GM20431 (cell line): ENCODE measurements around the gene LPCAT1.
"Not testable (repeated sequence)": the region's sequence is repeated elsewhere in the genome, so short reads cannot be mapped to it uniquely, and the experiment has no call there.

ENCODE experiments used
- in situ Hi-C: fragments of 300-500 bp; cut with MseI, MboI; formaldehyde crosslinking; loops from one replicate; pipeline ENCODE4 v1.15.0; 2020; ENCODE audit warnings: low sequenced_read_pairs; ENCODE audit not compliant: unreplicated experiment

LPCAT1 gene

DNA sequence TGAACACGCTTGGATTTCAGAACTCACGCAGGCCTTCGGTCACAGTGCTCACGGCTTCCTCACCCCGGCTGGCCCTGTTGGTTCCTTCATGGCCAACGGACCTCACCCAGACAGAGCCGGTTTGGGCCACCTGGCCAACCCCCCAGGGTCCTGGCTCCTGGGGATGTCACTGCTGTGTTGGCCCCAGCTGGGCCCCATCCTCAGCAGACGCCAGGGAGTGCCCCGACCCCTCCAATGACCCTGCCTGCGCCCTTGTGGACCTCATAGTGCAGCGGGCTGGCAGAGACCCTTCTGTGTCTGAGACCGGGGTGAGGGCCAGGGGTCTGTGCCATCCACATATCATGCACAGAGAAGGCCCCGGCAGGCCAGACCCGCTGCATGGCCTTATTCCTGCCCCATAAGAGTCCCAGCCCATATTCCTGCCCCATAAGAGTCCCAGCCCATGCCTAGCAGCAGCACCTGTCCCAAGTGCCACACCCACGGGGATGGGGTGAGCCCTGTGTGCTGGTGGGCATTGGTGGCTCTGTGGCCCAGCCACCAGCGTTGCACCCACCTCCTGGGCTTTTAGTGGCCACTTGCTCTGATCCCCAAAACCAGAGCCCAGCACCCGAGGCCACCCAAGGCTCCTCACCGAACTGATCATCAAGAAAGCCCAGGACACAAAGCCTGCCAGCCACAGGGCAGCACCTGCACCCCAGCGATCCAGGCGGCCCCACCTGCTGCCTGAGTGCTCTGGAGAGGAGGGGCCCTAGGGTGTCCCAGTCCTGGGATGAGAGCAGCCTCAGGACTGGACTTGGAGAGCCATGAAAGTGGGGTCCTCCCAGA, 1.3 kb upstream of the LPCAT1 start:
- in situ Hi-C loops, result no loop called here

- in situ Hi-C loops, result no loop called here
These were observed 680 bp upstream of the LPCAT1 start for GRCh38 chr5:1524481-1524798.

- in situ Hi-C loops, result no loop called here
These were observed 324 bp downstream of the LPCAT1 start for GRCh38 chr5:1523480-1523792.

DNA sequence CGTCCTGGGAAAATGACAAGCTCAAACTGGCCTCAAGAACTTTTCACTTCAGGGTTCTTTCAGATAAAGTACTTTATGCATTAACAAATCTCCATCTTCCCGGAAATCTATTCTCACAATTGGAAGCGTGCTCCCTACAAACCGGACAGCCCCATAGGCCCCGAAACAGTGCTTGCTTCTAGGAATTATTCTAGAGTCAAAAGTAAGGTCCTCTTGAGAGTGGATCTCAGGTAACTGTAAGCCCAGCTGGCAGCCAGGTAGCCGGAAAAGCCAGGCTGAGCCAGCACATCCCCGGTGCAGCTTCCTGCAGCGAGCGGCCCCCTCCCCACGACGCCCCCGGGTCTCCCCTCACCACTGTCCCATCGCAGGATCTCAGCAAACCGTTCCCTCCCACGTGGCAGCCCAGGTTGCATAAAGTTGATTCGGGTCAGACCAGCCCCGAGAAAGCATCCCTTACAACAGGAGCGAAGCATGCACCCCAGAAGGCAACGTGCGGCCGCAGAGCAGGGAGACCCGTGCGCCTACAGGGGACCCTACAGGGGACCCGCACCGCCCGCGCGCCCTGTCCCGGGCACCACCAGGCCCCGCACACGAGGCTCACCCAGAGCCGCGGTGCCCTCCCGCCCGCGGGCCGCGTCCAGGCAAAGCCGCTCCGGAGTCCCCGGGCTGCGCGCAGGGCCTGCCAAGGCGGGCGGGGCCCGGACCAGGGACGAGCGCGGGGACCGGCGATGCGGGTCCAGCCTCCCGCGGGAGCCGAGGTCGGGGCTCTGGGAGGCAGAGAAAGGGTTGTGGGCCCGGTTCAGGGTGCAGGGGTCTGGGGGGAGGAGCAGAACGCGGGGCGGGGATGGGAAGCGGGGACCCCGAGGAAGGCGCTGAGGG, 920 bp downstream of the LPCAT1 start:
- in situ Hi-C loops, result no loop called here

GRCh38 chr5:1521671-1522600, 1.8 kb downstream of the LPCAT1 start:
- in situ Hi-C loops, result no loop called here

- in situ Hi-C loops, result no loop called here
These were observed 2.8 kb downstream of the LPCAT1 start for GRCh38 chr5:1520791-1521453.

GRCh38 chr5:1519631-1520210, 4.0 kb downstream of the LPCAT1 start:
- in situ Hi-C loops, result no loop called here

GRCh38 chr5:1517838-1518237, 5.9 kb downstream of the LPCAT1 start:
- in situ Hi-C loops, result no loop called here

DNA sequence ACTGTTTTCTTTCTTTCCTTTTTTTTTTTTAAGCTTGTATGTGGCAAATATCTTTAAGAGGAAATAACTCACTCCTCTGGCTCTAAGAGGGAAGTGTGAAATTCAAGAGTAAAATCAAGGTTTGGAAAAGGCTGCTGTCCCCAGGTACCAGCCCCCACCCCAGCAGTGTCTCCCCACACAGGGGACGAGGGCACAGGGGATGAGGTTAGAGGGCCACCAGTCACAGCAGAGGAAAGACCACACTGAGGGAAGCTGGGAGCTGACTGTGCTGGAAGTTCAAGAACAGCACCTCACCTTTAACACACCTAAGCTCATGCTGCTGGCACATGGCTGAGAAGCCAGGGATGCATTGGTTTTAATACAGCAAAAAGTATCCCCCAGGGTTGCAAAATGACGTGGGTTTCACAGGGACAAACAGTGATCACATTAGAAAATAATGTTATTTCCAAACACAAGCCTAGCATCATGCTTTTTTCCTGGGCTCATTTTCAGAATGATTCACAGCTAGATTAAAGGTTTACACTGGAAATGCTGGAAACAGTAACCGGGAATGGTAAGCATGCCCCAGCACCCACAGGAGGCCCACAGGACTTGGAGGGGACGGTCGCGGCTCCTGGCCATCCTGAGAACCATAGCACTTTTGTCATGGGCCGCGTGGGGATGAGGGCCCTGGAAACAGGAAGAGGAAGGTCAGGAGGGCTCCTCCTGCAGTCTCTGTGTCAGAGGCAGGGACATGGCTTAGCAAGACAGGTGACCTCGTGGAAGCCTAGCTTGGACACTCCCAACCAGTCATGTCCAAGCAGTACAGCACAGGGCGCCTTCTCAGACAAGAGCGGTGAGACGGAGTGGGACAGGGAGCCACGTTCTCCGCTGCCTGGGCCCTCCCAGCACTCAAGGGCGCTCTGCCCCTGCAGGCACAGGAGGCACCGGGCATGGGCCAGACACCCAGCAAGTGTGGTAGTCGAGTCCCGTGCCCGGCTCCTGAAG, 6.9 kb downstream of the LPCAT1 start:
- in situ Hi-C loops, result no loop called here

- in situ Hi-C loops, result no loop called here
These were observed 7.7 kb downstream of the LPCAT1 start for GRCh38 chr5:1515921-1516571.

GRCh38 chr5:1515311-1515920, 8.3 kb downstream of the LPCAT1 start:
- in situ Hi-C loops, result no loop called here

DNA sequence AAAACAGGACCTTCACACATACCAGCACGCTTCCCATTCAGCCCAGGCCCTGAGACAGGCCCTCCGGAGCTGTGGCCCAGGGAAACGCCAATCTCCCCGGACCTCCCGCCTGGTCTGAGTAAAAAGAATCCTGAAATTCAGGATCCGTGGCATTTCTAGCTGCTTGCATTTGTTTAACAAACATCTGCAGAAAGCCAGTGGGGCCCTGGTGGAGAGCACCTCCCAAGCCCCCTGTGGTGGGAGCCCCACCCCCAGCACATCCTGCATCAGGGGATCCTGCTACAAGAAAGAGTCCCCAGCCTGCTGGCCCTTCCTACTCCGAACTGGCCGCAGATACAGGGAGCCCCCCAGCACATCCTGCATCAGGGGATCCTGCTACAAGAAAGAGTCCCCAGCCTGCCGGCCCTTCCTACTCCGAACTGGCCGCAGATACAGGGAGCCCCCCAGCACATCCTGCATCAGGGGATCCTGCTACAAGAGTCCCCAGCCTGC, 8.9 kb downstream of the LPCAT1 start:
- in situ Hi-C loops, result not testable (repeated sequence)

DNA sequence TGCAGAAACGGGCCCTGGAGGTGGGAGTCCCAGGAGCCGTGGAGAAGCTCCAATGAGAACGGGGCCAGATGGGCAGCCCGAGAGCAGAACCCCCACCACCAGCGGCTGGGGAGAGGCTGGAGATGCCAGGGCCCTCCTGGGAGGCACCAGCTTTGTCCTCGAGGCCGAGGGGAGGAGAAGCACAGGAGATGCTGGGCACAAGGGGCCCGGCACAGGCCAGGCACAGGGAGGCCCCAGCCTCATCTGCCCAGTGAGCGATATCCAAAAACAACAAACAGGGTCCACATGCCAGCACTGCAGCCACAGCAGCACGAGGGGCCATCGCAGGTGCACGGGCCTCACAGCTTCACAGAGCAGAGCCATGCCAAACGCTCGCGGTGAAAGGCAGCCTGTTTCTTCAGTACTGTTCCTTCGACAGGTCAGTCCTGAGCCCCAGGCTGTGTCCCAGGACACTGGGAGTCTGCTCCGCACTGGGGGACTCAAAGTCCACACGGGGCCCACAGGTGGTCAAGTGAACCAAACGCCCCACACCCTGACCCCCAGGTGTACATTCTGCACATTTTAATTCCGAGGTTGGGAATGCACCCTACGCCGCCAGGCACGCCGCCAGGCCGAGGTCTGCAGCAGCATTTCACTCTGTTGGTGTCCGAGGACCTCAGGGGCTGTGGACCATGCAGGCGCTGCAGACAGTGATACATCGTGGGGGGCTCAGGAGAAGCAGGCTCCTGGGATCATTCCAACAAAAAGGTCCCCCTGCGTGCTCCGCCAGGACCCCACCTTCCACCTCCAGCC, 9.5 kb downstream of the LPCAT1 start:
- in situ Hi-C loops, result no loop called here

DNA sequence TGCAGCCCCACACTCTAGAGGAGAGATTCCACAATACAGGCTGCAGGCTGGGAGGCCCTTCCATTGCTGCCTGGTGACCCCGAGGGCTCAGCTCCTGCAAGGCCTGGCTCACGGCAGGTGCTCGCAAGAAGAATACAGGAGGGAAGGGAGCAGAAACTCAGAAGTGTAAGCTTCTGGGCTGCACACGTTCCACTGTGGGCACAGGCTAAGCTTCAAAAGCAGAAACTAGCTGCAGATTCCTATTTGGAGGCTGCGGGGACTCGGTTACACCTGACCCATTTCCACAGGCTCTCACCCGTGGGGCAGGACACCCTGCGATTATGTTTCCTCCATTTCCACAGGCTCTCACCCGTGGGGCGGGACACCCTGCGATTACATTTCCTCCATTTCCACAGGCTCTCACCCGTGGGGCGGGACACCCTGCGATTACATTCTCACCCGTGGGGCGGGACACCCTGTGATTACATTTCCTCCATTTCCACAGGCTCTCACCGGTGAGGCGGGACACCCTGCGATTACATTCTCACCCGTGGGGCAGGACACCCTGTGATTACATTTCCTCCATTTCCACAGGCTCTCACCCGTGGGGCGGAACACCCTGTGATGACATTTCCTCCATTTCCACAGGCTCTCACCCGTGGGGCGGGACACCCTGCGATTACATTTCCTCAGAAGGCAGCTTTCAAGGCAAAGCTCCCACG, 10.3 kb downstream of the LPCAT1 start:
- in situ Hi-C loops, result no loop called here

GRCh38 chr5:1512541-1513291, 11.0 kb downstream of the LPCAT1 start:
- in situ Hi-C loops, result no loop called here
